Esophagus (tissue), 2 donors: ENCODE results near the gene LINC00305. TPM values are rescaled to one million over a fixed set of nuclear protein-coding genes. Genes with fewer than 3 reads are reported as not detected.

Source experiments
- H3K27ac ChIP-seq, 2 donors: one replicate each; pipeline ENCODE4 v1.5.1; 2013; ENCODE audit warnings: low read depth in 2 of 2, mild to moderate bottlenecking in 2 of 2, inconsistent platforms in 1 of 2, low read length in 1 of 2, moderate library complexity in 1 of 2
- H3K27me3 ChIP-seq, 2 donors: one replicate each; pipeline ENCODE4 v1.6.1; 2013; ENCODE audit warnings: low read length in 2 of 2, control low read depth in 1 of 2, mild to moderate bottlenecking in 1 of 2; ENCODE audit not compliant: insufficient read depth in 2 of 2, control insufficient read depth in 1 of 2
- H3K36me3 ChIP-seq, 2 donors: one replicate each; pipeline ENCODE4 v1.6.1; 2013; ENCODE audit warnings: low read length in 1 of 2; ENCODE audit not compliant: control insufficient read depth in 2 of 2, insufficient read depth in 2 of 2
- H3K4me1 ChIP-seq, 2 donors: one replicate each; pipeline ENCODE4 v1.6.1; 2013; ENCODE audit warnings: low read length in 1 of 2; ENCODE audit not compliant: control insufficient read depth in 2 of 2, insufficient read depth in 2 of 2
- H3K4me3 ChIP-seq, 2 donors: one replicate each; pipeline ENCODE4 v1.5.1; 2013; ENCODE audit warnings: low read length in 2 of 2, mild to moderate bottlenecking in 2 of 2, low read depth in 1 of 2, moderate library complexity in 1 of 2
- H3K9me3 ChIP-seq, 2 donors: one replicate each; pipeline ENCODE4 v1.6.1; 2013; ENCODE audit warnings: mild to moderate bottlenecking in 2 of 2, low read depth in 1 of 2, low read length in 1 of 2, moderate library complexity in 1 of 2; ENCODE audit not compliant: control insufficient read depth in 2 of 2, insufficient read depth in 1 of 2
- WGBS, 2 donors: extraction: QIAGEN DNeasy Blood & Tissue Kit; methylation state at CpG; one replicate each; pipeline ENCODE4 v1.1.7; 2013; 5-methylcytosine and 5-hydroxymethylcytosine counted together
- polyA plus RNA-seq, 2 donors: library from polyadenylated mRNA; stranded (reverse); fragments of 200-250 nt; gene quantifications; one replicate each; pipeline ENCODE4 v1.2.3, GENCODE V29; 2013
- donor health status: healthy with polysubstance abuse.
- donor health status: Bipolar disorder and iron deficiency.

The LINC00305 gene
- polyA plus RNA-seq, 2 donors, result not detected

- Histone ChIP-seq H3K9me3 (no peaks in the 10 kb centered on the region), H3K36me3 (no peaks in the 10 kb centered on the region), H3K27me3 (no peaks in the 10 kb centered on the region), H3K27ac (no peak overlapping the region), H3K4me3 (no peak overlapping the region), H3K4me1 (no peaks in the 10 kb centered on the region)
Observed at GRCh38 chr18:64167408-64167925, 18.6 kb upstream of the LINC00305 start.

- Histone ChIP-seq H3K27ac (no peak overlapping the region), H3K27me3 (no peaks in the 10 kb centered on the region), H3K9me3 (no peaks in the 10 kb centered on the region), H3K36me3 (no peaks in the 10 kb centered on the region), H3K4me1 (no peaks in the 10 kb centered on the region), H3K4me3 (no peak overlapping the region)
- WGBS, 2 donors, result 25 to 30% methylated on average over 2 of the region's 2 CpGs
Observed at GRCh38 chr18:64165906-64166305, 17.0 kb upstream of the LINC00305 start.

GRCh38 chr18:64164883-64165282 is 16.0 kb upstream of the LINC00305 start:
- H3K27me3 ChIP-seq, result no peaks in the 10 kb centered on the region
- H3K4me1 ChIP-seq, result no peaks in the 10 kb centered on the region
- WGBS, 2 donors, result 84 to 85% methylated on average over 4 of the region's 4 CpGs
- no peak overlapping the region for H3K4me3 ChIP-seq
- no peak overlapping the region for H3K27ac ChIP-seq
- H3K9me3 ChIP-seq, result no peaks in the 10 kb centered on the region
- no peaks in the 10 kb centered on the region for H3K36me3 ChIP-seq

GRCh38 chr18:64149916-64150438 is 1.1 kb upstream of the LINC00305 start:
- Histone ChIP-seq H3K36me3 (no peaks in the 10 kb centered on the region), H3K4me3 (no peak overlapping the region), H3K9me3 (no peaks in the 10 kb centered on the region), H3K27ac (no peak overlapping the region), H3K4me1 (no peaks in the 10 kb centered on the region), H3K27me3 (no peaks in the 10 kb centered on the region)
- WGBS, 2 donors, result 80 to 89% methylated on average over 11 of the region's 11 CpGs

GRCh38 chr18:64142904-64143303 is 6.0 kb downstream of the LINC00305 start:
- Histone ChIP-seq H3K27me3 (no peaks in the 10 kb centered on the region), H3K36me3 (no peaks in the 10 kb centered on the region), H3K4me1 (no peaks in the 10 kb centered on the region), H3K27ac (no peak overlapping the region), H3K9me3 (no peaks in the 10 kb centered on the region), H3K4me3 (no peak overlapping the region)
- WGBS, 2 donors, result 85 to 88% methylated on average over 1 of the region's 1 CpG

- no peaks in the 10 kb centered on the region for H3K36me3 ChIP-seq
- no peak overlapping the region for H3K27ac ChIP-seq
- 81 to 89% methylated on average over 1 of the region's 1 CpG for WGBS, 2 donors
- H3K9me3 ChIP-seq, result no peaks in the 10 kb centered on the region
- no peaks in the 10 kb centered on the region for H3K4me1 ChIP-seq
- H3K4me3 ChIP-seq, result no peak overlapping the region
- no peaks in the 10 kb centered on the region for H3K27me3 ChIP-seq
Observed at GRCh38 chr18:64137914-64138313, 11.0 kb downstream of the LINC00305 start.

- no peaks in the 10 kb centered on the region for H3K4me1 ChIP-seq
- H3K4me3 ChIP-seq, result no peak overlapping the region
- no peaks in the 10 kb centered on the region for H3K9me3 ChIP-seq
- H3K27ac ChIP-seq, result no peak overlapping the region
- WGBS, 2 donors, result 65 to 66% methylated on average over 6 of the region's 6 CpGs
- no peaks in the 10 kb centered on the region for H3K36me3 ChIP-seq
- H3K27me3 ChIP-seq, result no peaks in the 10 kb centered on the region
Observed at GRCh38 chr18:64134044-64134747, 14.7 kb downstream of the LINC00305 start.

- WGBS, 2 donors, result 56 to 72% methylated on average over 2 of the region's 2 CpGs
- no peaks in the 10 kb centered on the region for H3K4me1 ChIP-seq
- no peak overlapping the region for H3K4me3 ChIP-seq
- no peak overlapping the region for H3K27ac ChIP-seq
- H3K27me3 ChIP-seq, result no peaks in the 10 kb centered on the region
- no peaks in the 10 kb centered on the region for H3K9me3 ChIP-seq
- no peaks in the 10 kb centered on the region for H3K36me3 ChIP-seq
Observed at GRCh38 chr18:64132871-64133270, 16.0 kb downstream of the LINC00305 start.

- no peaks in the 10 kb centered on the region for H3K36me3 ChIP-seq
- H3K27ac ChIP-seq, result no peak overlapping the region
- no peaks in the 10 kb centered on the region for H3K4me1 ChIP-seq
- 91 to 95% methylated on average over 2 of the region's 2 CpGs for WGBS, 2 donors
- no peaks in the 10 kb centered on the region for H3K27me3 ChIP-seq
- H3K4me3 ChIP-seq, result no peak overlapping the region
- H3K9me3 ChIP-seq, result no peaks in the 10 kb centered on the region
Observed at GRCh38 chr18:64131314-64131713, 17.6 kb downstream of the LINC00305 start.

- 78 to 84% methylated on average over 2 of the region's 2 CpGs for WGBS, 2 donors
- no peak overlapping the region for H3K4me3 ChIP-seq
- no peaks in the 10 kb centered on the region for H3K4me1 ChIP-seq
- no peaks in the 10 kb centered on the region for H3K9me3 ChIP-seq
- H3K36me3 ChIP-seq, result no peaks in the 10 kb centered on the region
- H3K27me3 ChIP-seq, result no peaks in the 10 kb centered on the region
- H3K27ac ChIP-seq, result no peak overlapping the region
Observed at GRCh38 chr18:64127172-64127571, 21.7 kb downstream of the LINC00305 start.
